Immature natural killer cell (primary cell): ENCODE measurements around the gene RGS11. TPM values are rescaled to one million over a fixed set of nuclear protein-coding genes. Genes with fewer than 3 reads are reported as not detected.
"Not testable (repeated sequence)": the region's sequence is repeated elsewhere in the genome, so short reads cannot be mapped to it uniquely, and the experiment has no call there.

Experiments used
- DNase-seq, 3 donors: peaks; one replicate each; pipeline ENCODE4 v3.0.0; 2022; ENCODE audit warnings: mixed read lengths in 1 of 3
- H3K27ac Mint-ChIP-seq, 6 donors: one replicate each; pipeline ENCODE4 v1.8.0; 2020; ENCODE audit warnings: mixed read lengths in 6 of 6, mild to moderate bottlenecking in 5 of 6, inconsistent platforms in 4 of 6, moderate library complexity in 3 of 6
- H3K27me3 Mint-ChIP-seq, 3 donors: one replicate each; pipeline ENCODE4 v1.8.0; 2020 to 2021; ENCODE audit warnings: low read depth in 3 of 3, mild to moderate bottlenecking in 3 of 3, mixed read lengths in 3 of 3, moderate library complexity in 3 of 3, inconsistent platforms in 1 of 3
- H3K36me3 Mint-ChIP-seq, 3 donors: one replicate each; pipeline ENCODE4 v1.8.0; 2020; ENCODE audit warnings: mixed read lengths in 3 of 3, inconsistent platforms in 2 of 3, mild to moderate bottlenecking in 2 of 3
- H3K4me1 Mint-ChIP-seq, 2 donors: one replicate each; pipeline ENCODE4 v1.8.0; 2020; ENCODE audit warnings: inconsistent platforms in 2 of 2, mild to moderate bottlenecking in 2 of 2, mixed read lengths in 2 of 2, moderate library complexity in 1 of 2
- H3K4me3 Mint-ChIP-seq, 5 donors: one replicate each; pipeline ENCODE4 v1.8.0; 2020; ENCODE audit warnings: mild to moderate bottlenecking in 5 of 5, mixed read lengths in 5 of 5, inconsistent platforms in 3 of 5, moderate library complexity in 3 of 5
- H3K9me3 Mint-ChIP-seq, 6 donors: one replicate each; pipeline ENCODE4 v1.8.0; 2020; ENCODE audit warnings: mild to moderate bottlenecking in 6 of 6, mixed read lengths in 6 of 6, inconsistent platforms in 4 of 6, moderate library complexity in 3 of 6
- polyA plus RNA-seq, 3 donors: library from polyadenylated mRNA; unstranded; fragments of 300-500 nt; fragmentation: Illumina TruSeq; gene quantifications; one replicate each; pipeline ENCODE4 v1.2.3, GENCODE V29; 2021

Gene RGS11
- polyA plus RNA-seq, 3 donors from 2014 or later, result not detected

DNA sequence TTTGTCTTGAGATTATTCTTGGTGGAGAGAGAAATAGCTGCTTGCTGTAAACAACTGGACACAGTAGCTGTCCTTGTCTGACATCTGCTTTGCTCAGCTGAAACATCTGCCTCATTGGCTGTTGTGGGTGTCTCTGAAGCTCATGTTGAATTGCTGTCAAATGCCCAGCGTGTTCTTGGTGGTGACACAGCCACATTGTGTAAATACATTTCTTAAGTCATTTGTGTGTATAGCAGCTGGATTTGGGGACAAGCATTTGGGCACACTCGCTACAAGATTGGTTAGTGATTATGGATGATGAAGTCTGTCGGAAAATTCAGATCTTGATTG lies 35.8 kb downstream of the RGS11 start:
- H3K27ac Mint-ChIP-seq, result peak overlapping the region in 4 of 6 donors; percentile 2 to 86 (median 55)
- peaks cover 0 to 17% (median 8%) of the 10 kb centered on the region in 3 donors for H3K27me3 Mint-ChIP-seq
- H3K9me3 Mint-ChIP-seq, result no peaks in the 10 kb centered on the region

DNA sequence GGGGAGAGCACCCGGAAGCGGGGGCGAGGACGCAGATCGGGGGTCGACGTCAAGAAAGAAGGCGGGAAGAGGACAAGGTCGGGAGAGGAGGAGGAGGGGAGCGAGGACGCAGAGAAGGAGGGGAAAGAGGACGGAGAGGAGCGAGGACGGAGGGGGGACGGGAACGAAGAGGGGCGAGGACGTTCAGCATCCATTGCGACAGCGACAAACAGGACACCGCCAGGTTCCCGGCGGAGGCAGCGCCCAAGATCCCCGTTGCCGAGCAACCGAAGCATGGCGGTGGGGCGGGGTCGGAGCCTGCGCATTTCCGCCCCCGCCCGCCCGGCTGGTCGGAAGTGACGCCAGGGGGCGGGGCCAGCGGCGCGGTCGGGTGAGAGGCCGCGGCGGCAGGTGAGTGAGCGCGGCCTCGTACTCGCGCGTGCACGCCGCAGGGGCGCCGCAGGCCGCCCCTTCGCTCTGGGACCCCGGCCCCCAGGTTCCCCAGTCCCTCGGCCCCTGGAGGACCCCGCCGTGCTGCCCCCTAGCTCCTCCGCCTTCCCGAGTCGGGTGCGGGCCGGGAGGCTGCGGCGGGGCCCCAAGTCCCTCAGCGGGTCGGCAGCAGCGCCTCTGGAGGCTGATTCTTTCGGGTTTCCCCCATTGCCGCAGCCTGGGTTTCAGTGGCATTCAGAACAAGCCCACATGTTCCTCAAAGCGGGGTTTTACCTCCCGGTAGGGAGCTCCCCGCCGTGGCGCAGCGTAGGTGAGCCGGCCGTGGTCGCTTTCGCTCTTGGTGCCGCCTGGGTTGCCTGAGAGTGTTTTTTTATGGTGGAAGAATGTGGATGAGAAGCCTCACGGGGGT lies 41.1 kb downstream of the RGS11 start, which contains the start of gene FAM234A:
TSS of gene FAM234A (plus strand) at position 354 of the 838 bp plus-strand sequence. CDS start 19,593 bp downstream, outside the sequence.
- DNase-seq, result peak; percentile 95 to 97 (median 95)
- Mint-ChIP-seq H3K27me3 (peaks cover 4 to 21% (median 15%) of the 10 kb centered on the region in 3 donors), H3K36me3 (peaks cover 0 to 1% (median 0%) of the 10 kb centered on the region in 3 donors), H3K27ac (peak within 1 kb of the TSS; percentile 98 to 100 (median 99)), H3K4me3 (peak within 1 kb of the TSS; percentile 91 to 94 (median 91)), H3K9me3 (no peaks in the 10 kb centered on the region), H3K4me1 (peaks cover 18 to 19% of the 10 kb centered on the region in 2 donors)

More for the DNA sequence above, 35.8 kb downstream of the RGS11 start:
- DNase-seq, result no peak
- Mint-ChIP-seq H3K36me3 (peaks cover 0 to 4% (median 0%) of the 10 kb centered on the region in 3 donors), H3K4me3 (peak overlapping the region in 4 of 5 donors; percentile 7 to 54 (median 28)), H3K4me1 (peaks cover 54 to 55% of the 10 kb centered on the region in 2 donors)

DNA sequence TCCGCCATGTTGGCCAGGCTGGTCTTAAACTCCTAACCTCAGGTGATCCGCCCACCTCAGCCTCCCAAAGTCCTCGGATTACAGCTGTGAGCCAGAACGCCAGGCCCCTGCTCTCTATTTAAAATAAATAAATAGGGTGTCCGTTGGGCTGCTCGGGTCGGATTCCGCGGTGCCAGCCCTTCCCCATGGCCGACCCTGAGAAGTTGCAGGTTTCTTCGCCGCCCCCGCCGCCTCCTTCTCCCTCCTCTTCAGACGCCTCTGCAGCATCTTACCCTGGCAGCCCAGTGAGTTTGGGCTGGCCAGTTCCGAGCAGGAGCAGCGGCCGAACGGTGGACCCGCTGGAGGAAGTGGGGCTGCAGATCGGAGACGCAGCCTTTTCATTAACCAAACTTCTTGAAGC lies 44.8 kb downstream of the RGS11 start:
- Mint-ChIP-seq H3K4me1 (peaks cover 39 to 49% of the 10 kb centered on the region in 2 donors), H3K27me3 (peaks cover 4 to 28% (median 19%) of the 10 kb centered on the region in 3 donors), H3K27ac (peak overlapping the region in 2 of 6 donors; percentile 53), H3K4me3 (peak overlapping the region in 1 of 5 donors; percentile 21), H3K9me3 (no peaks in the 10 kb centered on the region), H3K36me3 (peaks cover 6 to 15% (median 9%) of the 10 kb centered on the region in 3 donors)
- no peak for DNase-seq

DNA sequence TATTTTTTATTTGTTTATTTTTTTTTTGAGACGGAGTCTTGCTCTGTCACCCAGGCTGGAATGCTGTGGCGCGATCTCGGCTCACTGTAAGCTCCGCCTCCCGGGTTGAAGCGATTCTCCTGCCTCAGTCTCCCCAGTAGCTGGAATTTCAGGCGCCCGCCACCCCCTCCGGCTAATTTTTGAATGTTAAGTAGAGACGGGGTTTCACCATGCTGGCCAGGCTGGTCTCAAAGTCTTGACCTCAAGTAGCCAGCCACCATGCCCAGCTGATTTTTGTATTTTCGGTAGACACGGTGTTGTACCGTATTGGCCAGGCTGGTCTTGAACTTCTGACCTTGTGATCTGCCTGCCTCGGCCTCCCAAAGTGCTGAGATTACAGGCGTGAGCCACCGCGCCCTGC lies 45.4 kb downstream of the RGS11 start:
- DNase-seq, H3K9me3 Mint-ChIP-seq, H3K4me3 Mint-ChIP-seq, H3K27ac Mint-ChIP-seq: not testable (repeated sequence)
- peaks cover 36 to 48% of the 10 kb centered on the region in 2 donors for H3K4me1 Mint-ChIP-seq
- H3K27me3 Mint-ChIP-seq, result peaks cover 4 to 23% (median 15%) of the 10 kb centered on the region in 3 donors
- peaks cover 6 to 18% (median 9%) of the 10 kb centered on the region in 3 donors for H3K36me3 Mint-ChIP-seq

DNA sequence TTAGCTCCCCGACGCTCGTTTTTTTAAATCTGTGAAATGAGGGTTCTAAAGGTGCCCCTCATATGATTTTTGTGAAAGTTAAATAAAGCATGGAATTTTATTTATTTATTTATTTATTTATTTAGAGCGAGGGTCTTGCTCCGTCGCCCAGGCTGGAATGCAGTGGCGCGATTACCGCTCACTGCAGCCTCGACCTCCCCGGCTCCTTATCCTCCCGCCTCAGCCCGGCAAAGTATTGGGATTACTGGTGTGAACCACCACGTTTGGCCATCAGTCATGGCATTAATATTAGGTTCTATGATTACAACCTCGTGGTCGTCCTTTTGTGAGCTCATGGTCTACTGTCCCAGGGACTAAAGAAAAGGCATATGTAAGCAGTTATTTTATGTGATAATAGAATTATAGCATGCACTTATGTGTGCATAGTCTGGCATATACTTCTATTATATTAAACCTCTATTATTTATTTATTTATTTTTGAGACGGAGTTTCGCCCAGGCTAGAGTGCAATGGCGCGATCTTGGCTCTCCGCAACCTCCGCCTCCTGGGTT lies 45.9 kb downstream of the RGS11 start:
- Mint-ChIP-seq H3K4me3 (peak overlapping the region; percentile 70 to 87 (median 86)), H3K9me3 (no peaks in the 10 kb centered on the region), H3K27me3 (peaks cover 4 to 18% (median 10%) of the 10 kb centered on the region in 3 donors), H3K4me1 (peaks cover 31 to 43% of the 10 kb centered on the region in 2 donors), H3K36me3 (peaks cover 6 to 18% (median 9%) of the 10 kb centered on the region in 3 donors), H3K27ac (peak overlapping the region; percentile 82 to 95 (median 90))
- DNase-seq, result no peak

DNA sequence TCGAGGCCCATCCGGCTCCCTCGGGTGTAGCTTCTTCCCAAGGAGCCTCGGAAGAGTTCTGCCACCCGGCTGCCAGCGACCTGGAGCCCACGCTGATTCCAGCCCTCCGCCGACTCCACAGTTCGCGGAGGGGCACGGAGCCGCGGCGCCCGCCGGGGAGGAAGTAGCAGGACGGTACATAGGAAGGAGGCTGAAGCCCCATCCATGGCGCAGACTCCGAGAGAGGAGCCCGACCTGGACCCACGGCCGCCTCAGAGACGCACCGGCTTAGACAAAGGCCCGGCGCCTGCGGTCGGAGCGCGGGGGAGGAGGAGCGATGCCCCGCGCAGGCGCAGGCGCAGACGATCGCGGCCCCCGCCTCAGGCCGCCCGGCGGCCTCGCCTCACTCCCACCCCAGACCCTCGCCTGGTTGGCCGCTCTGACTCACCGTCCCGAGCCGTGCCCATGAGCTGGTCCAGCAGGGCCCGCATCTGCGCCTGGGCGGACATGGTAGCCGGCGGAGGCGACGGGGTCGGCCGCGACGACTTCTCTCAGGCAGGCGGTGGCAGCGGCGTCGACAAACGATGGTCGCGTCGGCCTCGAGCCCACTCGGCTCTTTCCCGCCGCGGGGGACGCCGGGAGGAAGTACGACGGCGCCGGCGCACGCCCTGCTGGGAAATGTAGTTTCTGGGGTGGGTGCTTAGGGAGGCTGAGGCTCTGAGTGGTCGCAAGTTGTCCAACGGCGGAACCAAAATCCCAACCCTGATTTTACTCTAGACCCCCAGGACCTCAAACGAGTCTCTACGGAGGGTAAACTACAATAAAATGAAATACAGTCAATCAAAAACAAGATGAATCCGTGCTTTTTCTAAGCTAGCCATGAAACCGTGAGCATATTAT lies 46.7 kb downstream of the RGS11 start, which contains the start of gene LUC7L:
TSS of gene LUC7L (minus strand) at position 598 of the 879 bp plus-strand sequence. CDS start at position 488, 110 bp downstream.
- Mint-ChIP-seq H3K27me3 (peaks cover 0 to 14% (median 4%) of the 10 kb centered on the region in 3 donors), H3K27ac (peak within 1 kb of the TSS; percentile 82 to 96 (median 94)), H3K4me3 (peak within 1 kb of the TSS; percentile 86 to 91 (median 87)), H3K9me3 (no peaks in the 10 kb centered on the region), H3K36me3 (peaks cover 6 to 18% (median 9%) of the 10 kb centered on the region in 3 donors), H3K4me1 (peaks cover 27 to 42% of the 10 kb centered on the region in 2 donors)
- DNase-seq, result peak; percentile 87 to 88 (median 88)

DNA sequence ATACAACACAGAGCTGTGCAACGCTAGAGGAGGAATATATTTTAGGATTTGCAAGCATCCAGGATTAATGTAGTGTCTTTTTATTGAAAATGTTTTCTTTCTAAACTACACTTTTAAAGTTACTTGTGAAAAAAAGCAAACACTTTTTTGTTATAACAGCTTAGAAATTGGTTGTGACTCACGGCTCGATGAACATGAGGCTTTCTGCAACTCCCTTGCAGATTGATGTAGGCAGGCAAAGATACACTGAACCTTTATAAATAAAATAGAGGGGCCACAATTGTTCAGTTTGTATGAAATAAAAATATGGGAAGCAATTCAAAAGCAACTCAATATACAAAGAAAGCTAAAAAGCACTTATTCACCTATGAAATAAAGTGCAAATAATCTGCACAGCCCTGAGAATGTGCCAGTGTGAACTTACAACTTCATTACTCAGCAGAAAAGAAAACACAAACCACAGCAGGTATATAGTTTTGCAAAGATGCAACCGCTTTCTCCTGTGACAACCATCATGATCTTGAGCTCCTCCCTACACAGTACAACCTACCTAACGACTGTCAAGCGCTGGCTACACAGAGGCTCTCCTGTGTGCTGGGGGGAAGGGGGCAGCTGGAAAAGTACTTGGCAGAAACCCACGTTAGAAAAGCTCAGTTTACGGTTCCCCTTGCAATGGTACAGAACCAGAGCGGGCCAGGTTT lies 47.4 kb downstream of the RGS11 start:
- H3K4me3 Mint-ChIP-seq, result peak overlapping the region; percentile 86 to 91 (median 87)
- no peak for DNase-seq
- H3K9me3 Mint-ChIP-seq, result no peaks in the 10 kb centered on the region
- peak overlapping the region; percentile 82 to 95 (median 92) for H3K27ac Mint-ChIP-seq
- peaks cover 27 to 42% of the 10 kb centered on the region in 2 donors for H3K4me1 Mint-ChIP-seq
- peaks cover 6 to 18% (median 9%) of the 10 kb centered on the region in 3 donors for H3K36me3 Mint-ChIP-seq
- H3K27me3 Mint-ChIP-seq, result peaks cover 0 to 13% (median 4%) of the 10 kb centered on the region in 3 donors

DNA sequence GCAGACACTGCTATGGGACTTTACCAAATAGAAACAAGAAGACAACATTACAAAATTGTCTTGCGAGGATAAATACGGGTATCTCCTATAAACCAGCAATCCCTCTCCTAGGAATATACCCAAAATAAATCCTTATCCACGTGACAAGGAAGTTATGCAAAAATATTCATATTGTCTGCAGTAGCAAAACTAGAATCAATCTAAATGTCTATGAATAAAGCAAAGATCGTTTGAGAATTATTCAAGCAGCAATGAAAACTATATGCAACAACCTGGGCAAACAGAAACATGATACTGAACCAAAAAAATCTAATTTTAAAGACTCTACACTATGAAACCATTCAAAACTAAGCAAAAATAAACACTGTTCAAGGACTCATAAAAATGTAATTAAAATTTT lies 55.7 kb downstream of the RGS11 start:
- Mint-ChIP-seq H3K36me3 (peaks cover 3 to 20% (median 12%) of the 10 kb centered on the region in 3 donors), H3K27ac (peak overlapping the region in 2 of 6 donors; percentile 8 to 18), H3K9me3 (no peaks in the 10 kb centered on the region), H3K4me1 (peaks cover 3 to 16% of the 10 kb centered on the region in 2 donors), H3K4me3 (no peak overlapping the region), H3K27me3 (peaks cover 0 to 8% (median 0%) of the 10 kb centered on the region in 3 donors)
- no peak for DNase-seq

Other genes with a start within 250 kb of the RGS11 start
- 10 to 100 TPM; 26.9 to 40.7 (median 34.6) TPM for gene POLR3K, start 222.3 kb downstream of the RGS11 start, polyA plus RNA-seq
- gene SNRNP25, start 222.1 kb downstream of the RGS11 start, polyA plus RNA-seq, result 10 to 100 TPM; 22.0 to 51.1 (median 30.7) TPM
- gene RHBDF1, start 203.3 kb downstream of the RGS11 start, polyA plus RNA-seq, result under 1 TPM in 1 of 3 donors, not detected in 2; 0.24 TPM
- gene MPG, start 197.7 kb downstream of the RGS11 start, polyA plus RNA-seq, result 100 to 1,000 TPM in 2 of 3 donors, 10 to 100 TPM in 1; 96.0 to 134 (median 106) TPM
- gene NPRL3, start 137.3 kb downstream of the RGS11 start, polyA plus RNA-seq, result 10 to 100 TPM; 13.3 to 28.6 (median 27.0) TPM
- gene HBZ, start 123.3 kb downstream of the RGS11 start, polyA plus RNA-seq, result not detected
- gene HBM, start 110.0 kb downstream of the RGS11 start, polyA plus RNA-seq, result 1 to 10 TPM in 1 of 3 donors, not detected in 2; 2.5 TPM
- gene HBA2, start 103.1 kb downstream of the RGS11 start, polyA plus RNA-seq, result 100 to 1,000 TPM; 202 to 797 (median 725) TPM
- 100 to 1,000 TPM in 2 of 3 donors, 10 to 100 TPM in 1; 70.7 to 207 (median 119) TPM for gene HBA1, start 99.3 kb downstream of the RGS11 start, polyA plus RNA-seq
- gene HBQ1, start 95.5 kb downstream of the RGS11 start, polyA plus RNA-seq, result 10 to 100 TPM in 1 of 3 donors, 1 to 10 TPM in 2; 4.9 to 10.3 (median 8.9) TPM
- 10 to 100 TPM in 2 of 3 donors, 1 to 10 TPM in 1; 4.5 to 15.0 (median 10.4) TPM for gene LUC7L, start 46.5 kb downstream of the RGS11 start, polyA plus RNA-seq
- 10 to 100 TPM; 19.3 to 56.6 (median 24.4) TPM for gene FAM234A, start 41.1 kb downstream of the RGS11 start, polyA plus RNA-seq
- gene ARHGDIG, start 4.6 kb upstream of the RGS11 start, polyA plus RNA-seq, result not detected
- gene PDIA2, start 7.2 kb upstream of the RGS11 start, polyA plus RNA-seq, result not detected
- 10 to 100 TPM in 1 of 3 donors, 1 to 10 TPM in 2; 1.9 to 12.5 (median 5.2) TPM for gene AXIN1, start 76.8 kb upstream of the RGS11 start, polyA plus RNA-seq
- gene MRPL28, start 94.6 kb upstream of the RGS11 start, polyA plus RNA-seq, result 100 to 1,000 TPM in 2 of 3 donors, 10 to 100 TPM in 1; 98.6 to 139 (median 106) TPM
- gene PGAP6, start 106.0 kb upstream of the RGS11 start, polyA plus RNA-seq, result 10 to 100 TPM; 16.0 to 35.9 (median 23.7) TPM
- gene NME4, start 121.3 kb upstream of the RGS11 start, polyA plus RNA-seq, result 10 to 100 TPM; 30.4 to 53.7 (median 36.5) TPM
- 10 to 100 TPM in 1 of 3 donors, 1 to 10 TPM in 2; 3.6 to 12.9 (median 5.4) TPM for gene DECR2, start 125.9 kb upstream of the RGS11 start, polyA plus RNA-seq
- 1 to 10 TPM in 2 of 3 donors, under 1 TPM in 1; 0.04 to 3.7 (median 1.8) TPM for gene RAB11FIP3, start 149.7 kb upstream of the RGS11 start, polyA plus RNA-seq